Gastroesophageal sphincter (tissue), 3 donors: ENCODE measurements around the gene AGPAT3.

Source experiments
- POLR2A ChIP-seq, 2 donors: fragments of 450-650 bp; IDR thresholded peaks; one replicate each; pipeline ENCODE4 v1.6.1; 2017; ENCODE audit warnings: antibody characterized with exemption in 2 of 2, mild to moderate bottlenecking in 2 of 2, moderate library complexity in 1 of 2
- TF ChIP-seq, protein P1 (sequence below), 4 experiments: fragments of 200-600 bp in 2 of 4; fragments of 450-650 bp in 2 of 4; sonication (generic) in 1 of 4; IDR thresholded peaks; one replicate each; pipeline ENCODE4 v1.5.1; 2017 to 2019; ENCODE audit warnings: antibody characterized with exemption in 4 of 4, mild to moderate bottlenecking in 2 of 4, moderate library complexity in 2 of 4

GRCh38 chr21:44035244-44035643, 170.2 kb downstream of the AGPAT3 start:
- TF ChIP-seq, protein P1, sequence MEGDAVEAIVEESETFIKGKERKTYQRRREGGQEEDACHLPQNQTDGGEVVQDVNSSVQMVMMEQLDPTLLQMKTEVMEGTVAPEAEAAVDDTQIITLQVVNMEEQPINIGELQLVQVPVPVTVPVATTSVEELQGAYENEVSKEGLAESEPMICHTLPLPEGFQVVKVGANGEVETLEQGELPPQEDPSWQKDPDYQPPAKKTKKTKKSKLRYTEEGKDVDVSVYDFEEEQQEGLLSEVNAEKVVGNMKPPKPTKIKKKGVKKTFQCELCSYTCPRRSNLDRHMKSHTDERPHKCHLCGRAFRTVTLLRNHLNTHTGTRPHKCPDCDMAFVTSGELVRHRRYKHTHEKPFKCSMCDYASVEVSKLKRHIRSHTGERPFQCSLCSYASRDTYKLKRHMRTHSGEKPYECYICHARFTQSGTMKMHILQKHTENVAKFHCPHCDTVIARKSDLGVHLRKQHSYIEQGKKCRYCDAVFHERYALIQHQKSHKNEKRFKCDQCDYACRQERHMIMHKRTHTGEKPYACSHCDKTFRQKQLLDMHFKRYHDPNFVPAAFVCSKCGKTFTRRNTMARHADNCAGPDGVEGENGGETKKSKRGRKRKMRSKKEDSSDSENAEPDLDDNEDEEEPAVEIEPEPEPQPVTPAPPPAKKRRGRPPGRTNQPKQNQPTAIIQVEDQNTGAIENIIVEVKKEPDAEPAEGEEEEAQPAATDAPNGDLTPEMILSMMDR (IDR thresholded peaks at IDR 0.05) = no peak
- TF ChIP-seq POLR2A (IDR thresholded peaks at IDR 0.05) = no peak
